Choroid plexus epithelial cell (primary cell): Measurements from ENCODE around the gene PDIA2.
A peak's percentile ranks its signal among the peaks of the same experiment; 100 is the strongest.

ENCODE experiments used
- DNase-seq: peaks from one replicate; pipeline ENCODE4 v3.0.0-alpha.2; 2010; ENCODE audit warnings: low read depth
- H3K4me3 ChIP-seq: 2 replicates; pipeline ENCODE4 v1.5.1; 2011; ENCODE audit warnings: low read depth, mild to moderate bottlenecking, control low read depth, low read length, moderate library complexity
- TF ChIP-seq, protein P1 (sequence below): conservative IDR thresholded peaks from 2 replicates; pipeline ENCODE4 v1.5.1; 2011; ENCODE audit warnings: low read depth, mild to moderate bottlenecking, control low read depth, inconsistent platforms, low read length, moderate library complexity

The PDIA2 gene

DNA sequence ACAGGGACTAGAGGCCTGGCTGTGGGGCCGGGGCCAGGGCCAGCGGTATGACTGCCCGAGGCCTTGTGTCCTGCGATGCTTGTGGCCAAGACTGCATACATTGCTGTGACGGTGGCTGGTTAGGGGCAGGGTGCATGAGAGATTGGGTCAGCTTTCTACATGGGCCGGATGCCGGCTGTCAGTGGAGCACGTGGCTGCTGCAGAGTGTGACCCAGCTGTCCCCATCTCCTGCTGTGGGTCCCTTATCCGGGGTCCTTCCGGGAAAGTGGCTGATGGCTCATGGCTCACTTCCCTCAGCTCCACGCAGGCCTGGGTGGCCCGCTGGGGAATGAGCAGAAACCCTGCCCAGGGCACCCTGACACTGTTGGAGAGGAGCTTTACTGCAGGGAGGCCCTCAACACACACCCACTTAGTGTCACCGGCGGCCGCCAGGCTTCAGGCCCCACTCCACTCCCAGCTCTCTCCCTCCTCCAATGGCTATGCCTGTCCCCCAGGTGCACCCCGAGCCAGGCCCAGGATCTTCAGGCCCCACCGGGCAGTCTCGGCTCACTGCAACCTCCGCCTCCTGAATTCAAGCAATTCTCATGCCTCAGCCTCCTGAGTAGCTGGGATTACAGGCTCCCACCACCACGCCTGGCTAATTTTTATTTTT lies 6.4 kb upstream of the PDIA2 start:
- TF ChIP-seq, protein P1, sequence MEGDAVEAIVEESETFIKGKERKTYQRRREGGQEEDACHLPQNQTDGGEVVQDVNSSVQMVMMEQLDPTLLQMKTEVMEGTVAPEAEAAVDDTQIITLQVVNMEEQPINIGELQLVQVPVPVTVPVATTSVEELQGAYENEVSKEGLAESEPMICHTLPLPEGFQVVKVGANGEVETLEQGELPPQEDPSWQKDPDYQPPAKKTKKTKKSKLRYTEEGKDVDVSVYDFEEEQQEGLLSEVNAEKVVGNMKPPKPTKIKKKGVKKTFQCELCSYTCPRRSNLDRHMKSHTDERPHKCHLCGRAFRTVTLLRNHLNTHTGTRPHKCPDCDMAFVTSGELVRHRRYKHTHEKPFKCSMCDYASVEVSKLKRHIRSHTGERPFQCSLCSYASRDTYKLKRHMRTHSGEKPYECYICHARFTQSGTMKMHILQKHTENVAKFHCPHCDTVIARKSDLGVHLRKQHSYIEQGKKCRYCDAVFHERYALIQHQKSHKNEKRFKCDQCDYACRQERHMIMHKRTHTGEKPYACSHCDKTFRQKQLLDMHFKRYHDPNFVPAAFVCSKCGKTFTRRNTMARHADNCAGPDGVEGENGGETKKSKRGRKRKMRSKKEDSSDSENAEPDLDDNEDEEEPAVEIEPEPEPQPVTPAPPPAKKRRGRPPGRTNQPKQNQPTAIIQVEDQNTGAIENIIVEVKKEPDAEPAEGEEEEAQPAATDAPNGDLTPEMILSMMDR: no peak
- no peak for DNase-seq
- no peak overlapping the region for H3K4me3 ChIP-seq

DNA sequence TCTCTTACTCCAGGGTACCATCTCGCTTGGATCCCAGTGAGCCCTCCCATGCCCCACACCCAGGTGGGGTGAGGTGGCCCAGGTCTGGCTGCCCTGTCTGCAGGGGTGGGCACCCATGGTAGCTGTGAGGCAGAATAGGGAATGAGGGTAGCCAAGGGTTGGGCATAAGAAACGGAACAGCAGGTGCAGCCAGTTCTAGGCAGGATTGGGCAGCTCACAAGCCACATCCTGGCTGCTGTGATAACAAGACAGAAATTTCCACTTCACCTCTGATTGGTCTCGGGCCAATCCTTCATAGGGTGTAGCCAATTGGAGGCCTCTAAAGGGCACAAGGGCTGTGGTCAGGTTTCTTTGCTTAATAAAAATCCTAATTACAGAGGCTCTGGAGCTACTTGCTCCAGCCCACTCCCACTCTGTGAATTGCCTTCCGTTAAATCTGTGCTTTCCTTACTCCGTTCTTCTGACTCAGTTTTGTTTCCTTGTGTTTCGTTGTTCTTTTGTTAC lies 4.0 kb upstream of the PDIA2 start:
- DNase-seq: peak; percentile 69
- TF ChIP-seq, protein P1: no peak
- no peak overlapping the region for H3K4me3 ChIP-seq

DNA sequence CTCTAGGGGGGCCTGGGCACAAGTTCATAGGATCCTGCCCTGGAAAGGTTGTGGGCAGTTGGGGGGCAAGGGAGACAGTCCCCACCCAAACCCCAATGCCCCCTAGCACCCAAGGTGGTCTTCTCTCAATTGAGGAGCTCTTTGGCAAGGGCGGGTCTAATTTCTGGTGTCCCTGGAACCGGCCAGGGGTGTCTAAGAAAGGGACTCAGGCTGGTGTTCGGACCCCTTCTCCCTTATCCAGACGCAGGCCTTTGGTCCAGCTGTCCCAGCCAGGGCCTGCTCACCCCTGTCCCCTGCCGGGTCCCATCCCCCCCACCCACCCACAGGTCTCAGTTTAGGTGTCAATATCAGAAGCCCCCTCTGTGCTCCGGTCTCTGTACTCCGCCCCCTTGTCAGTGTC lies 3.4 kb upstream of the PDIA2 start:
- TF ChIP-seq, protein P1: no peak
- DNase-seq: no peak
- no peak overlapping the region for H3K4me3 ChIP-seq

DNA sequence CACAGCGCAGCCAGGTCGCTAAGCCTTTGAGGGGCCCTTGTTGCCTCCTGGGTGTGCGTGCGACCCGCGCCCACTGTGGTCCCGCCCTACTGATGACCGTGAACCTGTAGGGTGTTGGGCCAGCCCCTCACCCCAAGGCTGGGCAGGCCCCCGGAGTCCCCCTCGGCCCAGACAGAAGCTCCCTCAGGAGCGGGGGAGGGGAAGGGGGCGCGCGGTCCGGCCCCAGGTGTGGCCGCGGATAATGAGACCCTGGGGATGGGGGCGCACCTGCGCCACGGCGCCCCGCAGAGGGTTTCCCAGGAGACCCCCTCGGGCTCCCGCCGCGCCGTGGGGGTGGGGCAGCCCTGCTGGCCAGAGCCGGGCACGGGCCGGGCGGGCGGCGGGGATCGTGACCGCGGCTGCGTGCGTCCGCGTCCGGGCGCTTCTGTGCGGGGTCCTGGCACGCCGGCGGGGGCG lies 2.9 kb upstream of the PDIA2 start:
- no peak overlapping the region for H3K4me3 ChIP-seq
- DNase-seq: no peak
- TF ChIP-seq, protein P1: no peak

DNA sequence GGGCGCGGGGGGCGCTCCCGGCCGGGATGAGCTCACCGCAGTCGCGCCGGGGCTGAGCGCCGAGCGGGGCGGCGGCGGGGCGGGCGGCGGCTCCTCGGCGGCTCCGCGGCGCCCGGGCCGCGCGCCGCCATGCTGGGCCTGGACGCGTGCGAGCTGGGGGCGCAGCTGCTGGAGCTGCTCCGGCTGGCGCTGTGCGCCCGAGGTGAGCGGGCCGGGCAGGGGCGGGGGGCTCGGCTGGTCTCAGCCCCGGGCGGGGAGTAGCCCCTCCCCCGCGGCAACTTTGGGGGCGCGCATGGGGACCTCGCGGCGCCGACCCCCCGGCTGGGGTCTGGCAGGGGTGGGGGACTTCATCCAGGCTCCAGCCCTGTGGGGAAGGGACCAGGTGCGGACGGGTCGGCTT lies 2.4 kb upstream of the PDIA2 start, which contains the start of gene ARHGDIG:
Gene ARHGDIG (plus strand): TSS at position 40 of the 400 bp plus-strand sequence. CDS start 90 bp downstream, at position 130.
- DNase-seq: no peak
- H3K4me3 ChIP-seq: peak within 1 kb of the TSS; percentile 11
- TF ChIP-seq, protein P1: no peak

DNA sequence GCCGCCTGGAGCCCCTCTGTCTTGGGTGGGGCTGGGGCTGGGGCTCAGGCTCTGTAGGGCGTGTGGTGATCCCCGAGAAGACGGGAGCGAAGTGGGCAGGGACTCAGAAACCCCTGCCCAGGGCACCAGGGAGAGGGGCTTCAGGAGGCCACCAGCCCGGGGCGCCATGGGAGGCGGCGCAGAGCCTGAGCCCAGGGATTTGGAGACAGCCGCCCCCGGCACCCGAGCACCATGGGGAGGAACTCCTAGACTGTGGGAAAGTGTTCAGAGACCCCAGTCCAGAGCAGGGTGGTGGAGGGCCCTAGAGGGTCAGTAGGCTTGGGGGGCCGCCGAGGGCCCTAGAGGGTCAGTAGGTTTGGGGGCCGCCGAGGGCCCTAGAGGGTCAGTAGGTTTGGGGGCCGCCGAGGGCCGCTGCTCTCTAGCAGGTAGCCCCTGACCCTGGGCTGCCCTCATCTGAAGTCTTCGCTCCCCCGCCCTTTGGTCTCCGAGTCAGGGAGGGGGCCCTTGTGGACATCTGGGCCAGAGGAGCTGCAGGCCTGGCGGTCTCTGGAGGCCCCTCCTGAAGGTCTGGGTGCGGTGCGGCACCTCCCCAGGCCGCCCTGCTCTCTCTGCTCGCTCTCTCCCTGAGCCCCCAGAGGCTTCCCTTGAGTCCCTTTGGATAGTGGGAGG lies 1.8 kb upstream of the PDIA2 start:
- TF ChIP-seq, protein P1: no peak
- no peak for DNase-seq
- no peak overlapping the region for H3K4me3 ChIP-seq
